Osteoblast (primary cell): Measurements from ENCODE around the gene HCFC1R1. TPM values are rescaled to one million over a fixed set of nuclear protein-coding genes. Genes with fewer than 3 reads are reported as not detected.
A peak's percentile ranks its signal among the peaks of the same experiment; 100 is the strongest.

Experiments
- DNase-seq: peaks from one replicate; pipeline ENCODE4 v3.0.0; 2011; ENCODE audit warnings: low spot score, mixed read lengths; ENCODE audit not compliant: insufficient read length; ENCODE audit errors: missing footprints
- H2AFZ ChIP-seq: 2 replicates; pipeline ENCODE4 v1.6.0; 2011; ENCODE audit warnings: mild to moderate bottlenecking, low read length
- H3K27ac ChIP-seq: 2 replicates; pipeline ENCODE4 v1.5.1; 2011; ENCODE audit warnings: mild to moderate bottlenecking, low read depth, low read length, moderate library complexity
- H3K27me3 ChIP-seq: 2 replicates; pipeline ENCODE4 v1.6.0; 2012; ENCODE audit warnings: mild to moderate bottlenecking, control low read depth, inconsistent platforms, low read length, moderate library complexity; ENCODE audit not compliant: insufficient read depth
- H3K36me3 ChIP-seq: 2 replicates; pipeline ENCODE4 v1.5.1; 2011; ENCODE audit warnings: mild to moderate bottlenecking, low read length, control low read depth, moderate library complexity; ENCODE audit not compliant: insufficient read depth
- H3K4me1 ChIP-seq: 2 replicates; pipeline ENCODE4 v1.5.1; 2011; ENCODE audit warnings: mild to moderate bottlenecking, low read length, control low read depth, moderate library complexity; ENCODE audit not compliant: insufficient read depth
- H3K4me2 ChIP-seq: 2 replicates; pipeline ENCODE4 v1.6.0; 2011; ENCODE audit warnings: mild to moderate bottlenecking, low read length; ENCODE audit not compliant: insufficient read depth
- H3K4me3 ChIP-seq: fragments of 200-600 bp; sonication (generic); 3 replicates; pipeline ENCODE4 v1.5.1; 2012; ENCODE audit warnings: mild to moderate bottlenecking, low read length, inconsistent platforms; ENCODE audit not compliant: insufficient read depth
- H3K79me2 ChIP-seq: 2 replicates; pipeline ENCODE4 v1.6.0; 2012; ENCODE audit warnings: mild to moderate bottlenecking, low read length, control low read depth, inconsistent platforms; ENCODE audit not compliant: insufficient read depth
- H3K9me3 ChIP-seq: 2 replicates; pipeline ENCODE4 v1.5.1; 2011; ENCODE audit warnings: low read depth, low read length, control low read depth
- H4K20me1 ChIP-seq: 2 replicates; pipeline ENCODE4 v1.6.0; 2012; ENCODE audit warnings: mild to moderate bottlenecking, low read length, control low read depth; ENCODE audit not compliant: insufficient read depth
- total RNA-seq: library from RNA; depleted of rRNA; stranded (reverse); fragments of >200 nt; gene quantifications from 2 replicates; pipeline ENCODE4 v1.2.3, GENCODE V29; 2012
- TF ChIP-seq, protein P1 (sequence below): IDR thresholded peaks from 2 replicates; pipeline ENCODE4 v1.5.1; 2011; ENCODE audit warnings: mild to moderate bottlenecking, low read depth, low read length, moderate library complexity; ENCODE audit errors: extremely low read depth

HCFC1R1 gene
- total RNA-seq, 1 donor = 20.3 TPM

DNA sequence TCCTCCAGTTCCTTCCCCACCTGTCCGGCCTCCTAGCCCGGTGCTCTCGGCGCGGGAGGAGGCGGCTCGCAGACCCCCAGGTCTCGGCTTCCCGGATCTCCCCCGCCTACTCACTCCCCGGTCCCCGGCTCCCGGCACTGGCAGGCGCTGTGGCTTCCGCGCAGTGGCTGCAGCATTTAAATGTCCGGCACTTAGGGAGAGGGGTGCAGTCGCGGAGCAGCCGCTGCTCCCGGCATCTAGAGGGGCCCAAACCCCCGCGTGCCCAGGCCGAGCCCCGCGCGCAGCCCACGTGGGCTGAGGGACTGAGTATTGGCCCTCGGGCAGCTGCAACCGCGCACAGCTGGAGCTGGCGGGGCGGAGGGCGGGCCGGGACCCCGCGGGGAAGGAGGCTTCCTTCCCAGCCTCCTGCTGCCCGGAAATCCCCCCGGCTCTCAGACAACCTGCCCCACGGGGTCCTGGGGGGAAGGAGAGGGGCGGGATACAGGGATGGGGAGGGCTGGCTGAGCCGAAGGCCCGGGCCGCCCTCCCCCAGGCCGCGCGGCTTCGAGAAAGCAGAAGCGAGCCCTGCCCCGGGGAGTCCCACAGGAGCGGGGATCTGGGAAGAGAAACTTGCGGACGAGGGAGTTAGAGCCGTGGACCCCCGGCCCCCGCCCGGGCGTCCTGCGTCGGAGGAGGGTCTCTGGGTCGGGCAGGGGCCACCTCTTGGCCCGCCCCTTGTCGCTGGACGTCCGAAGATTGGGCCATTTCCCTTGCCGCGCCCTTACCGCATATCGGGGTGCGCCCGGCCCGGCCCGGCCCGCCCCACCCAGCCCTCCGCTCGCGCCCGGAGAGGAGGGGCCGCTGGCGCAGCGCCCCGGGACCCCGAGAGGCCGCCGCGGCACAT is 22.3 kb upstream of the HCFC1R1 start, which contains the start of gene MMP25:
Gene MMP25, plus strand, starts transcription at position 804 of the 883 bp plus-strand sequence. CDS start 357 bp downstream, outside the sequence.
- H3K4me2 ChIP-seq = peak within 1 kb of the TSS; percentile 71
- TF ChIP-seq, protein P1, sequence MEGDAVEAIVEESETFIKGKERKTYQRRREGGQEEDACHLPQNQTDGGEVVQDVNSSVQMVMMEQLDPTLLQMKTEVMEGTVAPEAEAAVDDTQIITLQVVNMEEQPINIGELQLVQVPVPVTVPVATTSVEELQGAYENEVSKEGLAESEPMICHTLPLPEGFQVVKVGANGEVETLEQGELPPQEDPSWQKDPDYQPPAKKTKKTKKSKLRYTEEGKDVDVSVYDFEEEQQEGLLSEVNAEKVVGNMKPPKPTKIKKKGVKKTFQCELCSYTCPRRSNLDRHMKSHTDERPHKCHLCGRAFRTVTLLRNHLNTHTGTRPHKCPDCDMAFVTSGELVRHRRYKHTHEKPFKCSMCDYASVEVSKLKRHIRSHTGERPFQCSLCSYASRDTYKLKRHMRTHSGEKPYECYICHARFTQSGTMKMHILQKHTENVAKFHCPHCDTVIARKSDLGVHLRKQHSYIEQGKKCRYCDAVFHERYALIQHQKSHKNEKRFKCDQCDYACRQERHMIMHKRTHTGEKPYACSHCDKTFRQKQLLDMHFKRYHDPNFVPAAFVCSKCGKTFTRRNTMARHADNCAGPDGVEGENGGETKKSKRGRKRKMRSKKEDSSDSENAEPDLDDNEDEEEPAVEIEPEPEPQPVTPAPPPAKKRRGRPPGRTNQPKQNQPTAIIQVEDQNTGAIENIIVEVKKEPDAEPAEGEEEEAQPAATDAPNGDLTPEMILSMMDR = no peak
- no peaks in the 10 kb centered on the region for H4K20me1 ChIP-seq
- no peak within 1 kb of the TSS for H3K27ac ChIP-seq
- DNase-seq = peak; percentile 87
- H3K4me1 ChIP-seq = no peaks in the 10 kb centered on the region
- no peaks in the 10 kb centered on the region for H3K9me3 ChIP-seq
- H3K27me3 ChIP-seq = peaks cover 67% of the 10 kb centered on the region
- no peak within 1 kb of the TSS for H2AFZ ChIP-seq
- H3K4me3 ChIP-seq = peak within 1 kb of the TSS; percentile 51
- no peaks in the 10 kb centered on the region for H3K79me2 ChIP-seq
- no peaks in the 10 kb centered on the region for H3K36me3 ChIP-seq

DNA sequence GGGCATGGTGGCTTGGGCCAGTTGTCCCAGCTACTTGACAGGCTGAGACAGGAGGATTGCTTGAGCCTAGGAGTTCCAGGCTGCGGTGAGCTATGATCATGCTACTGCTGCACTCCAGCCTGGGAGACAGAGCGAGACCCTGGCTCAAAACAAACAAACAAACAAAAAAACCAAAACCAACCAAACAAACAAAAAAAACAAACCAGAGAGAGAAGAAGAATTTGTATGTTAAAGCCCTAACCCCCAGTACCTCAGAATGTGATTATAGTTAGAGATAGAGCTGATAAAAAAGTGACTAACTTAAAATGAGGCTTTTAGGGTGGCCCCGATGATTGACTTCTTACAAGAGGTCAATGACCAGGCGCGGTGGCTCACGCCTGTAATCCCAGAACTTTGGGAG is 21.0 kb upstream of the HCFC1R1 start:
- no peak overlapping the region for H3K4me2 ChIP-seq

DNA sequence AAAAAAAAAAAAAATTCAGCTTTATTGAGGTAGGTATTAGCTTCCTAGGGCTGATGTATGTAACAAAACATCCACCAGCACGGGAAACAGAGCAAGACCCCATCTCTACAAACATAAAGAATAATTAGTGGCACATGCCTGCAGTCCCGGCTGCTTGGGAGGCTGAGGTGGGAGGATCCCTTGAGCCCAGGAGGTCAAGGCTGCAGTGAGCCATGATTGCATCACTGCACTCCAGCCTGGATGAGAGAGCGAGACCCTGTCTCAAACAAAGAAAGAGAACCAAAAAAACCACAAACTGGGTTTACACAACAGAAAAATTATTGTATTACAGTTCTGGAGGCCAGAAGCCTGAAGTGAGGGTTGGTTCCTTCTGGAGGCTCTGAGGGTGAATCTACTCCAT is 18.6 kb upstream of the HCFC1R1 start:
- Histone ChIP-seq H3K4me3 (no peak overlapping the region), H3K9me3 (no peaks in the 10 kb centered on the region), H3K36me3 (no peaks in the 10 kb centered on the region), H3K79me2 (no peaks in the 10 kb centered on the region), H3K4me2 (no peak overlapping the region), H3K27ac (no peak overlapping the region), H3K27me3 (peaks cover 58% of the 10 kb centered on the region), H2AFZ (no peak overlapping the region), H4K20me1 (no peaks in the 10 kb centered on the region), H3K4me1 (no peaks in the 10 kb centered on the region)
- DNase-seq = no peak
- TF ChIP-seq, protein P1 = no peak

More for the DNA sequence above, 21.0 kb upstream of the HCFC1R1 start:
- Histone ChIP-seq H3K4me3 (no peak overlapping the region), H3K4me1 (no peaks in the 10 kb centered on the region), H3K36me3 (no peaks in the 10 kb centered on the region), H3K27me3 (peaks cover 59% of the 10 kb centered on the region), H2AFZ (no peak overlapping the region), H4K20me1 (no peaks in the 10 kb centered on the region), H3K9me3 (no peaks in the 10 kb centered on the region), H3K79me2 (no peaks in the 10 kb centered on the region), H3K27ac (no peak overlapping the region)
- no peak for DNase-seq
- TF ChIP-seq, protein P1 = no peak

DNA sequence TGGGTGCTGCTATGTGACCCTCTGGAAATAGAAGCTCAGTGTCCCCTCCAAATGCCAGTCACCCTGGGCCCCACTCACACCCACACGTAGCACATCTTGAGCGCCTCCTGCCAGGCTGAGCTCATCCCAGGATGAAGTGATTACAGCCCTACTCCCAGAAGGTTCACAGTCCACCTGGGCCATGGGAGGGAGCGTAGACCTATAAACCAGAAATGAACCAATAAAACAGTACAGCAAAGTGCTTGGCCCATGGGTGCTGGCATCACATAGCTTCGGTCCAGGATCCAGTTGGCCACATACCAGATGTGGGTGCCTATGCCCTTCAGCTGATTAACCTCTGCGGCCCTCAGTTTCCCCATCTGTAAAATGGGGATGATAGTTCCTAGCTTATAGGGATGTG is 15.2 kb upstream of the HCFC1R1 start:
- H4K20me1 ChIP-seq = no peaks in the 10 kb centered on the region
- H3K4me1 ChIP-seq = no peaks in the 10 kb centered on the region
- H3K36me3 ChIP-seq = no peaks in the 10 kb centered on the region
- TF ChIP-seq, protein P1 = no peak
- H3K9me3 ChIP-seq = no peaks in the 10 kb centered on the region
- no peak overlapping the region for H2AFZ ChIP-seq
- no peaks in the 10 kb centered on the region for H3K79me2 ChIP-seq
- H3K4me3 ChIP-seq = no peak overlapping the region
- DNase-seq = no peak
- H3K27me3 ChIP-seq = peaks cover 57% of the 10 kb centered on the region
- no peak overlapping the region for H3K27ac ChIP-seq
- H3K4me2 ChIP-seq = no peak overlapping the region
